WTC11 (cell line): ENCODE measurements around the gene RASAL2. TPM values are rescaled to one million over a fixed set of nuclear protein-coding genes. Genes with fewer than 3 reads are reported as not detected.

Experiments used
- ATAC-seq: fragments of 200-7000 bp; cut with Tn5 transposase; 2 replicates; pipeline ENCODE4 v1.10.0; 2021; ENCODE audit warnings: mild to moderate bottlenecking, moderate library complexity
- CTCF ChIA-PET: fragments of 300-600 bp; sonication (Branson Sonifier 250); formaldehyde crosslinking; loops from one replicate; lab custom pipeline; 2021; ENCODE audit warnings: antibody characterized with exemption; lab: Charles Lee
- POLR2A ChIA-PET: fragments of 350-600 bp; sonication (Branson Sonifier 250); formaldehyde crosslinking; loops from one replicate; lab custom pipeline; 2021; ENCODE audit warnings: antibody characterized with exemption; lab: Charles Lee
- DNase-seq: peaks from one replicate; pipeline ENCODE4 v3.0.0; 2021; ENCODE audit warnings: low spot score
- H3K27ac Mint-ChIP-seq: 2 replicates; pipeline ENCODE4 v1.8.0; 2021; ENCODE audit warnings: mixed read lengths
- H3K27me3 Mint-ChIP-seq: 2 replicates; pipeline ENCODE4 v1.8.0; 2021; ENCODE audit warnings: low read depth, mild to moderate bottlenecking, moderate library complexity, mixed read lengths
- H3K36me3 Mint-ChIP-seq: 2 replicates; pipeline ENCODE4 v1.8.0; 2021; ENCODE audit warnings: mixed read lengths
- H3K4me1 Mint-ChIP-seq: 2 replicates; pipeline ENCODE4 v1.8.0; 2022; ENCODE audit warnings: mixed read lengths
- H3K4me3 Mint-ChIP-seq: 2 replicates; pipeline ENCODE4 v1.8.0; 2021; ENCODE audit warnings: mild to moderate bottlenecking, moderate library complexity, mixed read lengths
- H3K9me3 Mint-ChIP-seq: 2 replicates; pipeline ENCODE4 v1.8.0; 2021; ENCODE audit warnings: mixed read lengths
- AR ChIP-seq: fragments of 250-450 bp; sonication (Bioruptor Pico); IDR thresholded peaks from 2 replicates; pipeline ENCODE4 v1.9.0; 2021; ENCODE audit warnings: mild to moderate bottlenecking
- ATF2 ChIP-seq: sonication (generic); formaldehyde crosslinking; IDR thresholded peaks from 2 replicates; pipeline ENCODE4 v1.8.1; 2022; ENCODE audit warnings: low read depth, missing genetic modification reagents, borderline replicate concordance
- ATF6 ChIP-seq: sonication (generic); formaldehyde crosslinking; IDR thresholded peaks from 2 replicates; pipeline ENCODE4 v1.8.1; 2023; ENCODE audit warnings: mild to moderate bottlenecking, missing genetic modification reagents
- CBFB ChIP-seq: sonication (generic); formaldehyde crosslinking; IDR thresholded peaks from 2 replicates; pipeline ENCODE4 v1.8.1; 2022; ENCODE audit warnings: mild to moderate bottlenecking, low read depth, missing genetic modification reagents
- CREM ChIP-seq: sonication (generic); formaldehyde crosslinking; IDR thresholded peaks from 2 replicates; pipeline ENCODE4 v1.8.1; 2022; ENCODE audit warnings: mild to moderate bottlenecking, missing genetic modification reagents, moderate library complexity
- HMGA2 ChIP-seq: fragments of 250-450 bp; sonication (Bioruptor Pico); IDR thresholded peaks from 2 replicates; pipeline ENCODE4 v1.4.0; 2021; ENCODE audit warnings: mild to moderate bottlenecking, moderate library complexity
- MAX ChIP-seq: sonication (generic); formaldehyde crosslinking; IDR thresholded peaks from 2 replicates; pipeline ENCODE4 v1.8.0; 2022; ENCODE audit warnings: mild to moderate bottlenecking, missing genetic modification reagents
- NR2C2 ChIP-seq: sonication (generic); formaldehyde crosslinking; IDR thresholded peaks from 2 replicates; pipeline ENCODE4 v1.8.0; 2022; ENCODE audit warnings: mild to moderate bottlenecking, missing genetic modification reagents
- PREB ChIP-seq: sonication (generic); formaldehyde crosslinking; IDR thresholded peaks from 2 replicates; pipeline ENCODE4 v1.8.1; 2022; ENCODE audit warnings: mild to moderate bottlenecking, missing genetic modification reagents, moderate library complexity, borderline replicate concordance
- RELA ChIP-seq: sonication (generic); formaldehyde crosslinking; IDR thresholded peaks from 2 replicates; pipeline ENCODE4 v1.8.1; 2022; ENCODE audit warnings: missing genetic modification reagents, mild to moderate bottlenecking, borderline replicate concordance
- RORB ChIP-seq: fragments of 250-450 bp; sonication (Bioruptor Pico); IDR thresholded peaks from 2 replicates; pipeline ENCODE4 v1.9.0; 2021; ENCODE audit warnings: mild to moderate bottlenecking
- SP1 ChIP-seq: sonication (generic); formaldehyde crosslinking; conservative IDR thresholded peaks from 2 replicates; pipeline ENCODE4 v1.8.1; 2022; ENCODE audit warnings: missing genetic modification reagents
- TP53 ChIP-seq: sonication (generic); formaldehyde crosslinking; IDR thresholded peaks from 2 replicates; pipeline ENCODE4 v1.8.1; 2023; ENCODE audit warnings: mild to moderate bottlenecking, missing genetic modification reagents
- ZBTB21 ChIP-seq: sonication (generic); formaldehyde crosslinking; IDR thresholded peaks from 2 replicates; pipeline ENCODE4 v1.8.1; 2023; ENCODE audit warnings: mild to moderate bottlenecking, missing genetic modification reagents, borderline replicate concordance
- ZNF232 ChIP-seq: sonication (generic); formaldehyde crosslinking; IDR thresholded peaks from 2 replicates; pipeline ENCODE4 v1.8.0; 2022; ENCODE audit warnings: mild to moderate bottlenecking, missing genetic modification reagents
- ZNF317 ChIP-seq: sonication (generic); formaldehyde crosslinking; IDR thresholded peaks from 2 replicates; pipeline ENCODE4 v1.8.1; 2023; ENCODE audit warnings: low read depth, mild to moderate bottlenecking, moderate library complexity, missing genetic modification reagents, borderline replicate concordance
- ZNF396 ChIP-seq: fragments of 250-450 bp; sonication (Bioruptor Pico); IDR thresholded peaks from 2 replicates; pipeline ENCODE4 v1.8.0; 2021; ENCODE audit warnings: mild to moderate bottlenecking, moderate library complexity, borderline replicate concordance
- ZNF423 ChIP-seq: fragments of 250-450 bp; sonication (Bioruptor Pico); IDR thresholded peaks from 2 replicates; pipeline ENCODE4 v2.1.2; 2022; ENCODE audit warnings: mild to moderate bottlenecking, moderate library complexity
- ZNF425 ChIP-seq: fragments of 250-450 bp; sonication (Bioruptor Pico); conservative IDR thresholded peaks from 2 replicates; pipeline ENCODE4 v1.9.0; 2021; ENCODE audit warnings: mild to moderate bottlenecking
- ZSCAN18 ChIP-seq: fragments of 250-450 bp; sonication (Bioruptor Pico); IDR thresholded peaks from 2 replicates; pipeline ENCODE4 v2.1.2; 2022; ENCODE audit warnings: mild to moderate bottlenecking, moderate library complexity
- total RNA-seq: library from RNA; stranded (reverse); gene quantifications from 3 replicates; pipeline ENCODE4 v1.2.3, GENCODE V29; 2021

RASAL2 gene
- total RNA-seq, 1 experiment from 2014 or later: 29.5 TPM

GRCh38 chr1:178492341-178492740, 398.4 kb downstream of the RASAL2 start:
- Mint-ChIP-seq H3K36me3 (no peaks in the 10 kb centered on the region), H3K4me1 (peaks cover 6% of the 10 kb centered on the region), H3K27ac (no peak overlapping the region), H3K9me3 (no peaks in the 10 kb centered on the region), H3K27me3 (no peaks in the 10 kb centered on the region; the same call in 1 of the 2 replicates), H3K4me3 (no peak overlapping the region)
- DNase-seq: no peak
- TF ChIP-seq ZBTB21 (CRISPR knock-in tag): no peak
- TF ChIP-seq ATF6 (CRISPR knock-in tag): no peak
- no peak for TF ChIP-seq ATF2 (CRISPR knock-in tag)
- TF ChIP-seq CBFB (CRISPR knock-in tag): no peak
- no peak for TF ChIP-seq ZNF423 (CRISPR knock-in tag)
- TF ChIP-seq ZNF232 (CRISPR knock-in tag): no peak
- no peak for TF ChIP-seq CREM (CRISPR knock-in tag)
- TF ChIP-seq AR (CRISPR knock-in tag): no peak
- no peak for TF ChIP-seq ZSCAN18 (CRISPR knock-in tag)
- TF ChIP-seq RORB (CRISPR knock-in tag): no peak
- no peak for TF ChIP-seq ZNF396
- TF ChIP-seq ZNF425 (CRISPR knock-in tag): no peak
- TF ChIP-seq PREB: no peak
- no peak for TF ChIP-seq SP1 (CRISPR knock-in tag)
- TF ChIP-seq ZNF317 (CRISPR knock-in tag): no peak
- no peak for TF ChIP-seq RELA
- TF ChIP-seq MAX (CRISPR knock-in tag): no peak
- no peak for TF ChIP-seq NR2C2 (CRISPR knock-in tag)
- TF ChIP-seq TP53: no peak
- no peak for TF ChIP-seq HMGA2 (CRISPR knock-in tag)
- ChIA-PET POLR2A (interaction anchor here (1.3 kb wide), 1 partner anchor 17 kb away, joined by 4 read pairs; no protein-coding TSS in a partner anchor), CTCF (interaction anchor here (1.4 to 2.2 kb wide), 2 partner anchors 9 to 12 kb away, joined by 3 to 21 read pairs; no protein-coding TSS in a partner anchor)
- no peak for ATAC-seq
